ENCODE results near the gene BLTP2.
"Not testable (repeated sequence)": the region's sequence is repeated elsewhere in the genome, so short reads cannot be mapped to it uniquely, and the experiment has no call there.

Gene BLTP2

GRCh38 chr17:28644787-28645575 is at the start of gene BLTP2:
BLTP2 (minus strand) TSS chr17:28645158; CDS start chr17:28645056, 102 bp downstream.
- peak; percentile 92 to 95 (median 94) for DNase-seq

- no peak for DNase-seq
These were observed 48.9 kb upstream of the BLTP2 start for GRCh38 chr17:28693869-28694268.

GRCh38 chr17:28689011-28689410 is 44.1 kb upstream of the BLTP2 start:
- no peak for DNase-seq

- DNase-seq, result no peak
These were observed 43.5 kb upstream of the BLTP2 start for GRCh38 chr17:28688481-28688880.

GRCh38 chr17:28686296-28686695 is 41.3 kb upstream of the BLTP2 start:
- no peak for DNase-seq

GRCh38 chr17:28685366-28685765 is 40.4 kb upstream of the BLTP2 start:
- no peak for DNase-seq

GRCh38 chr17:28684963-28685362 is 40.0 kb upstream of the BLTP2 start:
- peak in 2 of 3 experiments; percentile 49 to 97 for DNase-seq

GRCh38 chr17:28682655-28683054 is 37.7 kb upstream of the BLTP2 start:
- DNase-seq, result no peak

GRCh38 chr17:28675980-28676379 is 31.0 kb upstream of the BLTP2 start:
- DNase-seq, result peak in 2 of 3 experiments; percentile 16 to 53

- DNase-seq, result no peak
These were observed 30.5 kb upstream of the BLTP2 start for GRCh38 chr17:28675490-28675889.

GRCh38 chr17:28669918-28670317 is 25.0 kb upstream of the BLTP2 start:
- no peak for DNase-seq

- no peak for DNase-seq
These were observed 22.9 kb upstream of the BLTP2 start for GRCh38 chr17:28667870-28668269.

- no peak for DNase-seq
These were observed 21.0 kb upstream of the BLTP2 start for GRCh38 chr17:28665994-28666393.

- no peak for DNase-seq
These were observed 18.8 kb upstream of the BLTP2 start for GRCh38 chr17:28663723-28664122.

- DNase-seq, result no peak
These were observed 17.5 kb upstream of the BLTP2 start for GRCh38 chr17:28662527-28662829.

- DNase-seq, result peak; percentile 88 to 96 (median 94)
These were observed 16.9 kb upstream of the BLTP2 start, which contains the start of the genes SDF2 and SUPT6H for GRCh38 chr17:28661635-28662526. SDF2 (minus strand) TSS chr17:28661906; CDS start chr17:28661876, 30 bp downstream. SUPT6H (plus strand) TSS chr17:28662205; CDS start chr17:28673402, 11,197 bp downstream.

GRCh38 chr17:28659497-28659881 is 14.5 kb upstream of the BLTP2 start:
- not testable (repeated sequence) for DNase-seq

GRCh38 chr17:28658766-28659496 is 14.0 kb upstream of the BLTP2 start:
- not testable (repeated sequence) for DNase-seq

GRCh38 chr17:28658342-28658741 is 13.4 kb upstream of the BLTP2 start:
- DNase-seq, result not testable (repeated sequence)

GRCh38 chr17:28657756-28658155 is 12.8 kb upstream of the BLTP2 start:
- no peak for DNase-seq

- no peak for DNase-seq
These were observed 10.2 kb upstream of the BLTP2 start for GRCh38 chr17:28655160-28655559.

- DNase-seq, result no peak
These were observed 3.7 kb upstream of the BLTP2 start for GRCh38 chr17:28648698-28649097.
